Inflammatory macrophage (primary cell): ENCODE results near the gene SLC16A11.

ENCODE experiments used
- DNase-seq, 2 donors: peaks; one replicate each; pipeline ENCODE4 v3.0.0-alpha.2; 2020 to 2022

SLC16A11 gene

GRCh38 chr17:7025245-7025644 is 18.6 kb downstream of the SLC16A11 start:
- no peak for DNase-seq

GRCh38 chr17:7024402-7024785 is 19.5 kb downstream of the SLC16A11 start:
- no peak for DNase-seq

GRCh38 chr17:7023576-7024401 is 20.1 kb downstream of the SLC16A11 start:
- DNase-seq = peak; percentile 95 to 99

- no peak for DNase-seq
Measured at GRCh38 chr17:7022781-7023571, 20.9 kb downstream of the SLC16A11 start, which contains the start of gene BCL6B. Gene BCL6B, plus strand, starts transcription at chr17:7023050. Its CDS starts 622 bp downstream, at chr17:7023672.

- DNase-seq = peak; percentile 61 to 71
Measured at GRCh38 chr17:7021993-7022778, 21.7 kb downstream of the SLC16A11 start.

GRCh38 chr17:7020894-7021664 is 22.8 kb downstream of the SLC16A11 start:
- no peak for DNase-seq

- no peak for DNase-seq
Measured at GRCh38 chr17:7019839-7020519, 23.9 kb downstream of the SLC16A11 start.

- DNase-seq = no peak
Measured at GRCh38 chr17:7019367-7019766, 24.5 kb downstream of the SLC16A11 start.

- no peak for DNase-seq
Measured at GRCh38 chr17:7018331-7018964, 25.4 kb downstream of the SLC16A11 start.

- DNase-seq = no peak
Measured at GRCh38 chr17:7017827-7018200, 26.1 kb downstream of the SLC16A11 start.

- DNase-seq = no peak
Measured at GRCh38 chr17:7016886-7017826, 26.7 kb downstream of the SLC16A11 start.

GRCh38 chr17:7016418-7016817 is 27.5 kb downstream of the SLC16A11 start:
- DNase-seq = no peak

GRCh38 chr17:7014995-7015958 is 28.6 kb downstream of the SLC16A11 start:
- peak; percentile 8 to 43 for DNase-seq

GRCh38 chr17:7014261-7014994 is 29.5 kb downstream of the SLC16A11 start:
- peak; percentile 99 for DNase-seq

- DNase-seq = no peak
Measured at GRCh38 chr17:7011942-7012254, 32.0 kb downstream of the SLC16A11 start.

GRCh38 chr17:7011415-7011814 is 32.5 kb downstream of the SLC16A11 start:
- DNase-seq = no peak

- no peak for DNase-seq
Measured at GRCh38 chr17:7010523-7010922, 33.4 kb downstream of the SLC16A11 start.

- no peak for DNase-seq
Measured at GRCh38 chr17:7007143-7007542, 36.7 kb downstream of the SLC16A11 start.
